Measurements from ENCODE around the gene C2CD4A.

The C2CD4A gene

DNA sequence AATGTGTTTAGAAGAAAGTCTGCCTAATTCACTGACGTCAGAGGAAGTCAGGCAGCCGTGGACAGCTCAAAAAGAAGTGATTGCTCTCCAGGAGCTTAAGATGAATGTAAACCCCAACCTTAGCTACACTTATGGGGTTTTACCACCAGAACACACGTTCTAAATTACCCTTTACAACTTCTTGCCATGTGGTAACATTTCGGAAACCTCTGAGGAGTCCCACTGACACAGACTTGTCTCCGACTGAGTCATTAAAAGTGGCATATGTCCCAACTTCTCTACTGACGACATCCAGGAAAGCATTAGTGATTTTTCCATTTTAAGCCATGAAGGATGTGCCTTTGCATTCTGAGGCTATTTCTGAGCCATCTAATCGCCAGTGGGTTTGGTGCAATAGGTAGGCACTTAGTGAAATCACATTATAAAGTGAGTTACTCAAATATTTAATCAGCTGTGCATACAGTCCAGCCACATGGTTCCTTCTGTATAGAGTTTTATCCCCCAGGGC is 32.4 kb downstream of the C2CD4A start:
- TF ChIP-seq, protein P1, sequence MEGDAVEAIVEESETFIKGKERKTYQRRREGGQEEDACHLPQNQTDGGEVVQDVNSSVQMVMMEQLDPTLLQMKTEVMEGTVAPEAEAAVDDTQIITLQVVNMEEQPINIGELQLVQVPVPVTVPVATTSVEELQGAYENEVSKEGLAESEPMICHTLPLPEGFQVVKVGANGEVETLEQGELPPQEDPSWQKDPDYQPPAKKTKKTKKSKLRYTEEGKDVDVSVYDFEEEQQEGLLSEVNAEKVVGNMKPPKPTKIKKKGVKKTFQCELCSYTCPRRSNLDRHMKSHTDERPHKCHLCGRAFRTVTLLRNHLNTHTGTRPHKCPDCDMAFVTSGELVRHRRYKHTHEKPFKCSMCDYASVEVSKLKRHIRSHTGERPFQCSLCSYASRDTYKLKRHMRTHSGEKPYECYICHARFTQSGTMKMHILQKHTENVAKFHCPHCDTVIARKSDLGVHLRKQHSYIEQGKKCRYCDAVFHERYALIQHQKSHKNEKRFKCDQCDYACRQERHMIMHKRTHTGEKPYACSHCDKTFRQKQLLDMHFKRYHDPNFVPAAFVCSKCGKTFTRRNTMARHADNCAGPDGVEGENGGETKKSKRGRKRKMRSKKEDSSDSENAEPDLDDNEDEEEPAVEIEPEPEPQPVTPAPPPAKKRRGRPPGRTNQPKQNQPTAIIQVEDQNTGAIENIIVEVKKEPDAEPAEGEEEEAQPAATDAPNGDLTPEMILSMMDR (IDR thresholded peaks at IDR 0.05; ENCODE audit: low read depth, low read length) = no peak
- H3K4me1 ChIP-seq = peaks cover 8% of the 10 kb centered on the region
- no peaks in the 10 kb centered on the region for H3K27me3 ChIP-seq
- no peak for DNase-seq
- no peaks in the 10 kb centered on the region for H3K36me3 ChIP-seq
- no peak overlapping the region for H3K4me3 ChIP-seq (ENCODE audit: low read depth, low read length)
- no peaks in the 10 kb centered on the region for H3K9me3 ChIP-seq

DNA sequence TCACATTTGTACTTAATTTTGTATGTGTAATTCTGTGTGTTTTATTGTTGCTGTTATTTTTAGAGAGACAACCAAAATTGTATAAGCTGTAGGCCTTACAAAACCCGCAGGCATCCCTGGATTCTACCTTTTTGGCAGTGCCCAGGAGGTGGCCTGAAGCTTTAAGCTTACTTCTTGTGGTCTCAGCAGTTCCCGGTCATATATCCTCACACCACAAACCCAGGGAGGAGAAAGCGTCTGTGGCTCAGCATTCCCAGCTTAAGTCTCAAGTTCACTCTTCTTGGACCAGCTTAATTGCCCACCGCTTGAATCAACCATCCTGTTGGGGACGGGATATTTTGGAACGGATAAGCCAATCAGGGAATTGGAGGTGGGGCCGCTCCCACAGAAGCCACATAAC is 36.7 kb downstream of the C2CD4A start:
- no peaks in the 10 kb centered on the region for H3K9me3 ChIP-seq
- DNase-seq = no peak
- H3K27me3 ChIP-seq = no peaks in the 10 kb centered on the region
- peaks cover 18% of the 10 kb centered on the region for H3K4me1 ChIP-seq
- no peak overlapping the region for H3K4me3 ChIP-seq (ENCODE audit: low read depth, low read length)
- TF ChIP-seq, protein P1 (IDR thresholded peaks at IDR 0.05; ENCODE audit: low read depth, low read length) = no peak
- H3K36me3 ChIP-seq = no peaks in the 10 kb centered on the region

DNA sequence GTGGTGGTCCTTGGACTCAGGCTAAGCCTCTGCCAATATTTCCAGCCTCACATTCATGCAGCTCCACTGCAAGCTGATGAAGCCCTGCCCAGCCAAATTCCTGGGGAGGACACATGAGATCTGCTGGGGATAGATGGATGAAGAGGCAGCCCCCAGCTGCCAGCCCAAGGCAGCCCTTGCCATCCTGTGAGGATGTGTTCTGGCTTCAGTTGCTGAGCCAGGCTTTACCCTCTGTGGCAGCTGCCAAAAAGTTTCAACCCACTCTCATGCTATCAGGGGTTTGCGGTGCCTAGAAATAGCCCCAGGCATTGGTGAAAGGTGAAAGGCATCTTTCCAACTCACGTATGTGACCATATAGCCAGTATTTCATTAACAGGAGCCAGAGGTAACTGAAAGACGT is 37.6 kb downstream of the C2CD4A start:
- Histone ChIP-seq H3K27me3 (no peaks in the 10 kb centered on the region), H3K4me1 (peaks cover 26% of the 10 kb centered on the region), H3K4me3 (ENCODE audit: low read depth, low read length) (no peak overlapping the region), H3K9me3 (no peaks in the 10 kb centered on the region), H3K36me3 (no peaks in the 10 kb centered on the region)
- DNase-seq = no peak
- TF ChIP-seq, protein P1 (IDR thresholded peaks at IDR 0.05; ENCODE audit: low read depth, low read length) = no peak

DNA sequence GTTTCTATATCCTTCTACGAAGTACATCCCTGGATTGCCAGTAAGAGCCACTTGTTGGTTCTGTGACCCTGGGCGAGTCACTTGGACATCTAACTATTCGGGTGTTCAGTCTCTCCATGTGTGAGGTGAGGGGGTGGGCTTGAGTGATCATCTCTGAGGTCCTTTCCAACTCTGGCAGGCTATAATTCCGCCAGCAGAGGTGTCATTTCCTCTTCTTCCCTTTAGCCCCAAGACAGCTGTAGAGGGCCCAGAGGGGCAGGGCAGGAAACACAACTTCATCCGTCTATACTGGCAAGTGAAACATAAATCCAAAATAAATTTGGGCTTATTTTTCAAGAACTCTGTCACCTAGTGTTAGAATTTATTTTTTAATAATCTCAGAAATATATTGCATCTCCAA is 38.1 kb downstream of the C2CD4A start:
- TF ChIP-seq, protein P1 (IDR thresholded peaks at IDR 0.05; ENCODE audit: low read depth, low read length) = no peak
- Histone ChIP-seq H3K4me1 (peaks cover 29% of the 10 kb centered on the region), H3K9me3 (no peaks in the 10 kb centered on the region), H3K4me3 (ENCODE audit: low read depth, low read length) (no peak overlapping the region), H3K27me3 (no peaks in the 10 kb centered on the region), H3K36me3 (no peaks in the 10 kb centered on the region)
- no peak for DNase-seq

DNA sequence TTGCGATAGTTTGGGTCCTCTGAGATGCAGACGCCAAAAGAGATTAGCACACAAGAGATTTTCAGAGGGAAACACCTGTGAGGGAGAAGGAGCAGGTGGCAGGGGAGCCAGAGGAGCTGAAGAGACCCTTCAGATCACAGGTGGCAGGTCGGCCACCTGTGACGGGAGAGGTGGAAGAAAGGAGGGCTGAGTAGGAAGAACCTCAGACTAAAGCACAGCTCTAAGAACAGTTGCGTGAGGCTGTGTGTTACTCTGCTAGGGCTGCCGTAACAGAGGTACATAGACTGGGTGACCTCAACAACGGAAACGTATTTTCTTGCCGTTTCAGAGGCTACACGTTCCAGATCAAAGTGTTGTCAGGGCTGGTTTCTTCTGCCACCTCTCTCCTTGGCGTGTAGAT is 38.5 kb downstream of the C2CD4A start:
- no peaks in the 10 kb centered on the region for H3K27me3 ChIP-seq
- H3K9me3 ChIP-seq = no peaks in the 10 kb centered on the region
- DNase-seq = no peak
- H3K36me3 ChIP-seq = no peaks in the 10 kb centered on the region
- TF ChIP-seq, protein P1 (IDR thresholded peaks at IDR 0.05; ENCODE audit: low read depth, low read length) = no peak
- no peak overlapping the region for H3K4me3 ChIP-seq (ENCODE audit: low read depth, low read length)
- peaks cover 31% of the 10 kb centered on the region for H3K4me1 ChIP-seq

DNA sequence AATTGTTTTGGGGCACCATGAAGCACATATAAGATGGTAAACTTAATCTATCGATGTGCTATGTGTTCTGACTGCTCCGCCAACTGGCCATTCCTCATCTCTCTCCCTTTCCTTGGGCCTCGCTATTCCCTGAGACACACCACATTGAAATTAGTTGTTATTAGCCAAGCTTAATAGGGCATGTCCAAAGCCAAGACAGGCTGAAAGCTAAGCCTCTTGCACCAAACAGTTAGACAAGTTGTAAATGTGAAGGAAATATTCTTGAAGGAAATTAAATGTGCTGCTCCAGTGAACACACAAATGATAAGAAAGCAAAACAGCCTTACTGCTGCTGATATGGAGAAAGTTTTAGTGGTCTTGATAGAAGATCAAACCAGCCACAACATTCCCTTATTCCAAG is 39.3 kb downstream of the C2CD4A start:
- TF ChIP-seq, protein P1 (IDR thresholded peaks at IDR 0.05; ENCODE audit: low read depth, low read length) = no peak
- Histone ChIP-seq H3K27me3 (no peaks in the 10 kb centered on the region), H3K9me3 (no peaks in the 10 kb centered on the region), H3K4me3 (ENCODE audit: low read depth, low read length) (no peak overlapping the region), H3K4me1 (peaks cover 38% of the 10 kb centered on the region), H3K36me3 (no peaks in the 10 kb centered on the region)
- DNase-seq = no peak

Measured in BE2C (cell line).